Medulla oblongata (tissue), 1 donor: ENCODE results near the gene ING5.

Experiments
- DNase-seq: peaks from one replicate; pipeline ENCODE4 v3.0.0-alpha.2; 2015; ENCODE audit errors: extremely low spot score

Gene ING5

DNA sequence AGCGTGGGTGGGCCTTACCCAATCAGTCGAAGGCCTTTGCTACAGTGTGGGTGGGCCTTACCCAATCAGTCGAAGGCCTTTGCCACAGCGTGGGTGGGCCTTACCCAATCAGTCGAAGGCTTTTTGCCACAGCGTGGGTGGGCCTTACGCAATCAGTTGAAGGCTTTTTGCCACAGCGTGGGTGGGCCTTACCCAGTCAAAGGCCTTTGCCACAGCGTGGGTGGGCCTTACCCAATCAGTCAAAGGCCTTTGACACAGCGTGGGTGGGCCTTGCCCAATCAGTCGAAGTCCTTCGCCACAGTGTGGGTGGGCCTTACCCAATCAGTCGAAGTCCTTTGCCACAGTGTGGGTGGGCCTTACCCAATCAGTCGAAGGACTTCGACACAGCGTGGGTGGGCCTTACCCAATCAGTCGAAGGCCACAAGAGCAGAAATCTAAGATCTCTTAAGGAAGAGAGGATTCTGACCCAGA is 58.5 kb downstream of the ING5 start:
- DNase-seq, result no peak

DNA sequence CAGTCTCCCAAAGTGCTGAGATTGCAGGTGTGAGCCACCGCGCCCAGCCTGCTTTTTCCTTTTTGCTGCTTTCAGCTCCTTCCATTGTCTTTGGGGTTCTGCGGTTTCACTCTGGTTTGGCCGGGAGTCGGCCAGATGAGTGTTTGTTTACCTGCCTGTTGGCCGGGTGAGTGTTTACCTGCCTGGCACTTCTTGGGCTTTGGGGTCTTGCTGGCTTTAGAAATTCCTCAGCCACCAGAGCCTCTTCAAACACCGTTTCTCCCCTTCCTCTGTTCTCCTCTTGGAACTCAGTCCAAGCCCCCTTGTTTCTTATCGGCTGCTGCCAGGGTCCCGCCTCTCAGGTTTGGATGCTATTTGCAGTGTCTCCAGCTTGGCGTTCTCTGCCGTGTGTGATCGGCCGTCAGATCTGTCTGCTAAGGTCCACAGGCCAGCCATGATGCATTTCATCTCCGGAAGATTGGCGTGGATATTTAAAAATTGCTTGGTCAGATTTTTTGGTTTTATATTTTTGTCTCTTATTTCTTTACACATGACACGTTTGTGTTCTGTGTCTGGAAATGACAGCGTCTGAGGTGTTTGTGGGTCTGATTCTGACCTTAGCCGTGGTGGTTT is 60.6 kb downstream of the ING5 start:
- no peak for DNase-seq

- DNase-seq, result no peak
These were observed 61.1 kb downstream of the ING5 start for GRCh38 chr2:241762933-241763369.

GRCh38 chr2:241763551-241764274 is 61.9 kb downstream of the ING5 start:
- DNase-seq, result no peak

- DNase-seq, result no peak
These were observed 62.7 kb downstream of the ING5 start for GRCh38 chr2:241764275-241765241.

GRCh38 chr2:241767464-241768250 is 65.8 kb downstream of the ING5 start:
- DNase-seq, result no peak

DNA sequence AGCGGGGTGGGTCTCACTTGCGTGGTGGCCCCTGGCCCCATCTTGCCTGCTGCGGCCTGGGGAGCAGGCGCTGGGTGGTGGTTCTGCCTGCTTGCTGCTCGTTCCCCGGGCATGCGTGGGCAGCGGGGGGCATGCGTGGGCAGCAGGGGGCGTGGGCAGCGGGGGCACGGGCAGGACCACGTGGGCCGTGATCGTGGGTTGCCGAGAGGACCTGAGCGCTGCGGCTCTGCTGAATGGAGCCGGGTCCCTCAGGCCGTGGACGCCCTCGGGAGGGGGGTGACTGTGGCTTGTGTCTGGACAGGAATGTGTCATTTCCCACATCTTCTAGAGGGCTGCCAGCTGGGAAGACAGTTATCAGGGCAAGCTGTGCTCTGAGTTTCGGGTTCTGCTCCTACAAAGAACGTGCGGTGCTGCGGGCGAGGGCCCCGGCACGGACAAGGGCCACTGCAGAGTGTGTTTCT is 66.4 kb downstream of the ING5 start:
- no peak for DNase-seq

GRCh38 chr2:241768850-241769249 is 67.0 kb downstream of the ING5 start:
- no peak for DNase-seq

GRCh38 chr2:241769819-241770184 is 68.0 kb downstream of the ING5 start:
- no peak for DNase-seq

GRCh38 chr2:241770185-241770935 is 68.5 kb downstream of the ING5 start:
- DNase-seq, result no peak

DNA sequence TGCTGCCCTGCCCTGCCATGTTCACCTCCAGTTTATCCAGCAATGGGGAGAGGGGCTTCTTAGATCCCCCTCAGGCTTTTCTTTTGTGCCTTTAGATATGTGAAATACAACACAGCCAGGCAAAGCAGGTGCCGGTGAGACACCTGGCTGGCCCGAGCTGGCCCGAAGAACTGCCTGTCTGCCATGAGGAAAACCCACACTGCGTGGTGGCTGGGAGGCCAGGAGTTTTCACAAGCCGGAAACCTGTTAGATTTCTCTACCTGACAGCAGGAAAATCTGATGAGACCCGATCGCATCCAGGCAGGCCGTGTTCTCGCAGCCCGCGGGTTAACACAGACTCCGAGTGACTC is 69.1 kb downstream of the ING5 start:
- no peak for DNase-seq

DNA sequence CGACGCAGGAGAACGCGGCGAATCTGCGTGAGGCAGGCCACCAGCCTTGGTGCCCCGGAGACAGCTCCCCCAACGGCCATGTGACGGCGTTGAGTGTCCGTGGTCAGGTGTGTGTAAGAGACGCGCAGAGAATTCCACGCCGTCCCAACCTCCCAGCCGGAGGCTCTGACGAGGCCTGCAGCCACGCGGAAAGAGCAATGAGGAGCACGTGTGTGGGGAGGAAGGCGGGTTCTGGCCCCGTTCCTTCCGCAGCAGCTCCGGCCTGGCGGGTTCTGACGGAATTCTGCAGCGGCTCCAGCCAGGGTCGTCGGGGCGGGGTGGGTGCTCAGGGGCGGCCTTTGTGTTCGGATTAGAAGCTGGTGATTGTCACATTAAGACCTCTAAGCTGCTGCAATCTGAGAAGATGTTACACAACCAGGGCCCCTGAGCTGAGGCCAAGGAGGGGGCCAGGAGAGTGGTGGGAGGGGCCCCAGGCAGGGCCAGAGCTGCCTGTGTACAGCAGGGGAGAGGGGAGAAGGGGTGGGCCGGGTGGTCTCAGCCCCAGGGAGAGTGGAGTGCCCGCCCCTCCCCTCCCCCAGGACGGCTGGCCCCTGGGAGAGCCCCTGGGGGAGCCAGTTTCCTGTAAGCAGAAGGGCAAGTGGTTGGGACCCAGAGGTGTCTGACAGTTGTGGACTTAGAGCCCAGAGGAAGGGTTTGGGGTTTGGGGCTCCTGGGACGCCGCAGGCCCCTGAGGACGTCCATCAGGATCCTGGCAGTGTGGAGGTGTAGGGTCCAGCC is 69.6 kb downstream of the ING5 start:
- DNase-seq, result no peak

GRCh38 chr2:241772063-241772499 is 70.2 kb downstream of the ING5 start:
- DNase-seq, result no peak

DNA sequence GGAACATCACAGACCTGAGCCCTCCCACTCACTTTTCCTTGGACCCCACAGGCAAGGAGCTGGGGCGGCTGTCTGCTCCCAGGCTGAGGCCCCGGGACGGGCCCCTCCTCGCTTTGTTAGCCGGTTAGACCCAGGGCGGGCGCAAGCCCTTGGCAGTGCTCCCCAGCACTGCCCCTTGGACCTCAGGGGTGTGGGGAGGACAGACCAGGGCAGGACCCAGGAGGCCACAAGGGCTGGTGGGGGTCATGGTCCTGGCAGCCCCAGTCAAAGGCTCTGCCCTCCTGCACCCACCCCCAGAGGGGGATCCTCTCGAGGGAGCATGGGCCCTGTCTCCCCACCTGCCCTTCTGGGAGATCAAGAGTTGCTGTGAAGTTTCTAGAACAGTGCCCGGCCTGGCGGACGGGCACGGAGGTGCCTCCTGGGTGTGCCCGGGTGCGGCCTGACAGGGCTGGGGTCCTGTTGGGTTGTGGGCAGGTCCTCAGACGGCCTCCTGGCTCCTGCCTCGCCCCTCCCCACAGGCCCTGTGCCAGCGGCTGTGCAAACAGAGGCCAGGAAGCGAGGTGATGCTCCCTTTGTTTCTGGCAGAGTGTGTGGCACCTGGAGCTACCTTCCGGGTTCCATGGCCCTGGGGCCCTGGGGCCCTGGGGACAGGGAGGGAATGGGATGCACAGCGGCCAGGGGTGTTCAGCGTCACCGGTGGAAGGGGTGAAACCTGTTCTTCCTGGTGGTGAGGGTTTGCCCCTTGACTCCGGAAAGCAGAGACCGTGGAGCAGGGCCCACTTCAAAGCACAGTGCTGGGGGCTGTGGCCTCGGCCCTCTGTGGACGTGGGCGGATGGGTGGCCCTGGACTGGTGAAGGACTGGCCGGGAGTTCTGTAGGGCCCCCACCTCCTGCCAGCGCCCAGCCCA is 71.9 kb downstream of the ING5 start:
- DNase-seq, result no peak

- no peak for DNase-seq
These were observed 72.8 kb downstream of the ING5 start for GRCh38 chr2:241774419-241775222.

DNA sequence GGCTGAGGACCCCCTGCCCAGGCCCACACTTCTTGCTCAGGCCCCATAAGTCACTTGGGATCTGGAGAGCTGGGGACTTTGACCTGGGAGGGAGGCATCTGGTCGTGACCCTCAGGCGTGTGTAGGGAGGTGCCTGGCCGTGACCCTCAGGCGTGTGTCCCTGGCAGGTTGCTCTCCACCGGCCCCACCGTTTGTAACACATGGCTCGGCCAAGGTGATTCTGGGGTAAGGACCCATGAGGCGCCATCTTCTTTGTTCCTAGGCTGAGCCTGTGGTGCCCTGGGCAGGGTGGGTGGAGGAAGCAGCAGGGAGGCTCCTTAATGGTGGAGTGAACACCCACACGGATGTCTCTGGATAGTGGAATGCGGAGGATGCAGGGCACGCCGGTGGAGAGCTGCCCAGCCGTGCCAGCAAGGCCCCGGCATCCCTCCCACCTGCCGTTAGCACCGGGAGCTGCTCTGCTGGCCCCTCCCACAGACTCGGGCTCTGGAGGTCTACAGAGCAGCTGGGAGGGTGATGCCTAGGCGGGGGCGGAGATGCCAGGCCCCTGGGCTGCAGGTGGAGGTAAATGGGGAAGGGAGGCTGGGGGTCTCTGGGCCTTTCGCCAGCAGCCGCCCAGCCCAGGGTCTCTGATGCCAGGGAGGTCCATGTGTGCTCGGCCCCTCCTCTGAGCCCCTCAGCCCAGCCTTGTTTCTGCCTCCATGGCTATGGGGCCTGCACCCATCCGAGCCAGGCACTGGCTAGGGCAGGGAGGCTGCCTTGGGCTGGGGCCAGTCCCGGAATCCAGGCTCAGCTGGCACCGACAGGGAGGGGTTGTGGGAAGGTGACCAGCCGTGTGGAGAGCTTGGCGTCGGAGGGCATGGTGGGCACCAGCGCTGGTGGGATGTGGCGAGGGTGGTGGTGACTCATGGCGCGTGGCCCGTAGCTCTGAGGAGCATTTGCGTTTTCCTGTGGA is 73.7 kb downstream of the ING5 start:
- no peak for DNase-seq
